K562 (cell line): Measurements from ENCODE around the gene OGFR. TPM values are rescaled to one million over a fixed set of nuclear protein-coding genes. Genes with fewer than 3 reads are reported as not detected.

Source experiments
- ARNT ChIP-seq, 2 experiments: fragments of 450-650 bp; IDR thresholded peaks; 2 replicates each; pipeline ENCODE4 v1.6.1; 2016; ENCODE audit warnings: mild to moderate bottlenecking in 1 of 2
- BCLAF1 ChIP-seq, 2 experiments: fragments of 450-650 bp in 1 of 2; IDR thresholded peaks; 2 replicates each; pipeline ENCODE4 v1.6.1; 2011 to 2017; ENCODE audit warnings: low read depth in 2 of 2, antibody characterized with exemption in 1 of 2, borderline replicate concordance in 1 of 2, low read length in 1 of 2, mild to moderate bottlenecking in 1 of 2, mixed read lengths in 1 of 2; ENCODE audit not compliant: control insufficient read depth in 1 of 2
- DMBX1 ChIP-seq: fragments of 250-450 bp; sonication (Bioruptor Pico); IDR thresholded peaks from 2 replicates; pipeline ENCODE4 v1.8.0; 2022; ENCODE audit warnings: inconsistent platforms, mild to moderate bottlenecking, moderate library complexity, borderline replicate concordance
- HDAC1 ChIP-seq, 2 experiments: fragments of 450-650 bp; IDR thresholded peaks; 2 replicates each; pipeline ENCODE4 v1.6.1; 2016 to 2017; ENCODE audit warnings: inconsistent platforms in 1 of 2, mild to moderate bottlenecking in 1 of 2, moderate library complexity in 1 of 2
- HDGF ChIP-seq: fragments of 450-650 bp; IDR thresholded peaks from 2 replicates; pipeline ENCODE4 v1.6.1; 2016
- IRF2 ChIP-seq: sonication (generic); formaldehyde crosslinking; IDR thresholded peaks from 2 replicates; pipeline ENCODE4 v1.8.1; 2022; ENCODE audit warnings: mild to moderate bottlenecking, missing genetic modification reagents
- KDM2B ChIP-seq: fragments of 250-450 bp; sonication (Bioruptor Pico); IDR thresholded peaks from 2 replicates; pipeline ENCODE4 v1.8.0; 2021; ENCODE audit warnings: mild to moderate bottlenecking, moderate library complexity
- KLF16 ChIP-seq: IDR thresholded peaks from 2 replicates; pipeline ENCODE4 v1.6.1; 2016; ENCODE audit warnings: antibody characterized with exemption
- MECOM ChIP-seq: fragments of 250-450 bp; sonication (Bioruptor Pico); IDR thresholded peaks from 2 replicates; pipeline ENCODE4 v1.8.0; 2022; ENCODE audit warnings: inconsistent platforms
- MYC ChIP-seq, 2 experiments: fragments of 250-450 bp in 1 of 2; sonication (Bioruptor Pico) in 1 of 2; IDR thresholded peaks; 2 replicates each; pipeline versions ENCODE4 v1.5.1 to v1.6.1; 2012 to 2021; ENCODE audit warnings: low read depth in 2 of 2, borderline replicate concordance in 1 of 2, improper control_type of control experiment in 1 of 2, low read length in 1 of 2, mild to moderate bottlenecking in 1 of 2, moderate library complexity in 1 of 2
- NEUROD1 ChIP-seq: fragments of 150-350 bp; IDR thresholded peaks from 2 replicates; pipeline ENCODE4 v1.6.1; 2014; ENCODE audit warnings: borderline replicate concordance, low read length, low read depth; ENCODE audit not compliant: partially characterized antibody
- RUNX1 ChIP-seq: sonication (generic); IDR thresholded peaks from 2 replicates; pipeline ENCODE4 v1.6.1; 2016; ENCODE audit warnings: antibody characterized with exemption, low read depth
- TBP ChIP-seq: optimal IDR thresholded peaks from 2 replicates; pipeline ENCODE3; 2011; ENCODE audit warnings: low read depth, low read length, improper control_type of control experiment
- WHSC1 ChIP-seq: IDR thresholded peaks from one replicate; pipeline ENCODE4 v1.6.1; 2012; ENCODE audit warnings: low read length, control low read depth, inconsistent platforms
- ZNF140 ChIP-seq: fragments of 250-450 bp; sonication (Bioruptor Pico); IDR thresholded peaks from 2 replicates; pipeline ENCODE4 v1.8.0; 2021; ENCODE audit warnings: moderate library complexity, mild to moderate bottlenecking, inconsistent platforms
- ZNF407 ChIP-seq: fragments of 450-650 bp; IDR thresholded peaks from 2 replicates; pipeline ENCODE4 v1.6.1; 2016; ENCODE audit warnings: low read depth
- ZNF583 ChIP-seq: fragments of 250-450 bp; sonication (Bioruptor Pico); IDR thresholded peaks from 2 replicates; pipeline ENCODE4 v1.4.0; 2020
- ZNF717 ChIP-seq: fragments of 250-450 bp; sonication (Bioruptor Pico); IDR thresholded peaks from 2 replicates; pipeline ENCODE4 v1.5.0; 2021
- polyA plus RNA-seq, 8 experiments: library from polyadenylated mRNA; depleted of rRNA in 4 of 8; stranded (reverse) in 5 of 8; unstranded in 3 of 8; fragments of >200 nt; fragmentation: Nextera tagmentation in 2 of 8; fragmentation: Illumina TruSeq in 1 of 8; extraction: Ambion mirVana in 2 of 8; extraction: Trizol in 1 of 8; gene quantifications; 2 replicates each; pipeline versions ENCODE4 v1.2.1 to v1.2.3, GENCODE V29; 2011 to 2014; ENCODE audit warnings: inconsistent platforms in 1 of 8, missing spikeins in 1 of 8
- total RNA-seq, 7 experiments: library from RNA; depleted of rRNA in 6 of 7; stranded (reverse); fragments of >200 nt in 6 of 7; fragmentation: Illumina TruSeq in 2 of 7; extraction: Trizol in 2 of 7; gene quantifications; 2 replicates each; pipeline versions ENCODE4 v1.2.1 to v1.2.3, GENCODE V29; 2011 to 2021; ENCODE audit warnings: low replicate concordance in 1 of 7

The OGFR gene
- total and polyA plus RNA-seq, 9 of the 15 experiments (the other 6 are each of a cell fraction or from before 2014, with no cell fraction given): 0.39 to 56.3 (median 17.5) TPM

GRCh38 chr20:62794007-62794724, 10.5 kb upstream of the OGFR start (continued):
- TF ChIP-seq HDAC1 (IDR thresholded peaks at IDR 0.05) (0 out of 4 replicates have a peak, but pooled peaks of 1 of the 2 experiments have one; percentile 8), KLF16 (no peak), NEUROD1 (peak; percentile 9), RUNX1 (no peak), ZNF407 (no peak), IRF2 (no peak), MYC (IDR thresholded peaks at IDR 0.05; ENCODE audit: low read depth, low read length) (peak; percentile 44; the same call in 1 of the 2 replicates), MYC (CRISPR knock-in tag; IDR thresholded peaks at IDR 0.05; ENCODE audit: borderline replicate concordance, low read depth) (no peak), BCLAF1 (IDR thresholded peaks at IDR 0.05; ENCODE audit: borderline replicate concordance in 1 of 2, control insufficient read depth in 1 of 2, low read depth in 2 of 2, low read length in 1 of 2) (no peak), ZNF717 (CRISPR knock-in tag) (no peak), ARNT (IDR thresholded peaks at IDR 0.05) (no peak), KDM2B (peak; percentile 90), HDGF (0 out of 2 replicates have a peak, but pooled peaks have one; percentile 60), TBP (peak; percentile 45), ZNF583 (no peak; the same call in 1 of the 2 replicates), WHSC1 (no peak), DMBX1 (CRISPR knock-in tag) (0 out of 2 replicates have a peak, but pooled peaks have one; percentile 56), ZNF140 (CRISPR knock-in tag) (no peak), MECOM (no peak)
